Body of pancreas (tissue), 4 donors: Measurements from ENCODE around the gene PERM1.

ENCODE experiments used
- POLR2A ChIP-seq, 3 donors: fragments of 450-650 bp; IDR thresholded peaks; one replicate each; pipeline ENCODE4 v1.6.1; 2016; ENCODE audit warnings: antibody characterized with exemption in 3 of 3, mild to moderate bottlenecking in 2 of 3
- TF ChIP-seq, protein P1 (sequence below), 7 experiments: fragments of 450-650 bp in 4 of 7; fragments of 200-600 bp in 3 of 7; sonication (generic) in 3 of 7; IDR thresholded peaks; one replicate each; pipeline ENCODE4 v1.5.1; 2016 to 2019; ENCODE audit warnings: antibody characterized with exemption in 7 of 7

DNA sequence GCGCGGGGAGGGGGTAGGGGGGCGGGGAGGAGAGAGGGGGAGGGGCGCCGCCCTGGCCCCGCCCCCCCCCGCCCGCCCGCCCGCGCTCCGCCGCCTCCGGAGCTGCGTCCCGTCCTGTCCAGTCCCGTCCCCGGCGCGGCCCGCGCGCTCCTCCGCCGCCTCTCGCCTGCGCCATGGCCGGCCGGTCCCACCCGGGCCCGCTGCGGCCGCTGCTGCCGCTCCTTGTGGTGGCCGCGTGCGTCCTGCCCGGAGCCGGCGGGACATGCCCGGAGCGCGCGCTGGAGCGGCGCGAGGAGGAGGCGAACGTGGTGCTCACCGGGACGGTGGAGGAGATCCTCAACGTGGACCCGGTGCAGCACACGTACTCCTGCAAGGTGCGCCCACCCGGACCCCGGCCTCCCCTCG lies 38.1 kb upstream of the PERM1 start, which contains the start of gene AGRN:
- TF ChIP-seq, protein P1, sequence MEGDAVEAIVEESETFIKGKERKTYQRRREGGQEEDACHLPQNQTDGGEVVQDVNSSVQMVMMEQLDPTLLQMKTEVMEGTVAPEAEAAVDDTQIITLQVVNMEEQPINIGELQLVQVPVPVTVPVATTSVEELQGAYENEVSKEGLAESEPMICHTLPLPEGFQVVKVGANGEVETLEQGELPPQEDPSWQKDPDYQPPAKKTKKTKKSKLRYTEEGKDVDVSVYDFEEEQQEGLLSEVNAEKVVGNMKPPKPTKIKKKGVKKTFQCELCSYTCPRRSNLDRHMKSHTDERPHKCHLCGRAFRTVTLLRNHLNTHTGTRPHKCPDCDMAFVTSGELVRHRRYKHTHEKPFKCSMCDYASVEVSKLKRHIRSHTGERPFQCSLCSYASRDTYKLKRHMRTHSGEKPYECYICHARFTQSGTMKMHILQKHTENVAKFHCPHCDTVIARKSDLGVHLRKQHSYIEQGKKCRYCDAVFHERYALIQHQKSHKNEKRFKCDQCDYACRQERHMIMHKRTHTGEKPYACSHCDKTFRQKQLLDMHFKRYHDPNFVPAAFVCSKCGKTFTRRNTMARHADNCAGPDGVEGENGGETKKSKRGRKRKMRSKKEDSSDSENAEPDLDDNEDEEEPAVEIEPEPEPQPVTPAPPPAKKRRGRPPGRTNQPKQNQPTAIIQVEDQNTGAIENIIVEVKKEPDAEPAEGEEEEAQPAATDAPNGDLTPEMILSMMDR (IDR thresholded peaks at IDR 0.05): no peak
- no peak for TF ChIP-seq POLR2A (IDR thresholded peaks at IDR 0.05)
